A549 (cell line): ENCODE measurements around the gene TCP11L2. TPM values are rescaled to one million over a fixed set of nuclear protein-coding genes. Genes with fewer than 3 reads are reported as not detected.

ENCODE experiments used
- ATAC-seq, 2 experiments: fragments of 200-7000 bp in 1 of 2; fragments of >200 bp in 1 of 2; cut with Nextera tagmentation in 1 of 2; cut with Tn5 transposase in 1 of 2; 3 replicates each; pipeline versions ENCODE4 v1.8.0 to v1.9.1; 2018 to 2020; ENCODE audit warnings: mild to moderate bottlenecking in 1 of 2, moderate library complexity in 1 of 2
- CTCF ChIA-PET: fragments of 300-600 bp; sonication (Branson Sonifier 250); formaldehyde crosslinking; extraction: SDS; loops from one replicate; lab custom pipeline; 2021; ENCODE audit warnings: antibody characterized with exemption, inconsistent platforms; lab: Yijun Ruan, JAX
- POLR2A ChIA-PET: fragments of 350-600 bp; formaldehyde crosslinking; extraction: SDS; loops from one replicate; lab custom pipeline; 2021; ENCODE audit warnings: antibody characterized with exemption, inconsistent platforms; lab: Yijun Ruan, JAX
- DNase-seq, 2 experiments: peaks; one replicate each; pipeline versions ENCODE4 v3.0.0 to v3.0.0-alpha.2; 2011 to 2016; ENCODE audit warnings: low read depth in 1 of 2, low spot score in 1 of 2
- FAIRE-seq: peaks from 2 replicates; lab custom pipeline; 2011; peaks lifted over from hg19 to GRCh38; lab: Jason Lieb, UNC
- H3K27ac ChIP-seq, 2 experiments: fragments of >200 bp; sonication (Bioruptor Twin); formaldehyde crosslinking; 3 replicates each; pipeline ENCODE4 v1.5.1; 2016 to 2017
- H3K4me1 ChIP-seq: fragments of >200 bp; sonication (Bioruptor Twin); formaldehyde crosslinking; 3 replicates; pipeline ENCODE4 v1.6.1; 2016
- H3K4me2 ChIP-seq: fragments of >200 bp; sonication (Bioruptor Twin); formaldehyde crosslinking; 3 replicates; pipeline ENCODE4 v1.6.1; 2016
- H3K4me3 ChIP-seq: fragments of >200 bp; sonication (Bioruptor Twin); formaldehyde crosslinking; 3 replicates; pipeline ENCODE4 v1.5.1; 2016
- H3K9me3 ChIP-seq: fragments of >200 bp; sonication (Bioruptor Twin); formaldehyde crosslinking; 3 replicates; pipeline ENCODE4 v1.6.1; 2016
- BHLHE40 ChIP-seq: IDR thresholded peaks from 2 replicates; pipeline ENCODE4 v1.6.1; 2012; ENCODE audit warnings: low read depth, low read length, inconsistent platforms
- CEBPB ChIP-seq, 2 experiments: fragments of >200 bp in 1 of 2; sonication (Bioruptor Twin) in 1 of 2; formaldehyde crosslinking in 1 of 2; IDR thresholded peaks; 2 replicates each; pipeline ENCODE4 v1.6.1; 2012 to 2016
- EHF ChIP-seq: fragments of 250-450 bp; sonication (Bioruptor Pico); IDR thresholded peaks from 2 replicates; pipeline ENCODE4 v1.5.0; 2020; ENCODE audit warnings: mild to moderate bottlenecking
- FOSB ChIP-seq: fragments of 250-450 bp; sonication (Bioruptor Pico); IDR thresholded peaks from 2 replicates; pipeline ENCODE4 v1.5.0; 2020; ENCODE audit warnings: mild to moderate bottlenecking, moderate library complexity
- FOSL2 ChIP-seq, 2 experiments: fragments of 450-650 bp in 1 of 2; fragments of >200 bp in 1 of 2; sonication (Bioruptor Twin) in 1 of 2; formaldehyde crosslinking; IDR thresholded peaks; 2 replicates each; pipeline versions ENCODE4 v1.5.0 to v1.6.1; 2016 to 2020; ENCODE audit warnings: mild to moderate bottlenecking in 1 of 2, moderate library complexity in 1 of 2
- GATA3 ChIP-seq: IDR thresholded peaks from 2 replicates; pipeline ENCODE4 v1.6.1; 2012; ENCODE audit warnings: borderline replicate concordance
- HEYL ChIP-seq: fragments of 250-450 bp; sonication (Bioruptor Pico); IDR thresholded peaks from 2 replicates; pipeline ENCODE4 v1.8.0; 2021; ENCODE audit warnings: mild to moderate bottlenecking, moderate library complexity
- HOXB13 ChIP-seq: fragments of 250-450 bp; sonication (Bioruptor Pico); IDR thresholded peaks from 2 replicates; pipeline ENCODE4 v1.5.0; 2020; ENCODE audit warnings: low read depth, mild to moderate bottlenecking, moderate library complexity
- JUNB ChIP-seq: fragments of >200 bp; sonication (Bioruptor Twin); formaldehyde crosslinking; IDR thresholded peaks from 2 replicates; pipeline ENCODE4 v1.6.1; 2016
- KDM1A ChIP-seq: fragments of 200-600 bp; sonication (generic); IDR thresholded peaks from 2 replicates; pipeline ENCODE4 v1.6.1; 2016; ENCODE audit warnings: low read depth, mild to moderate bottlenecking
- KDM5A ChIP-seq: fragments of 200-600 bp; sonication (generic); IDR thresholded peaks from 2 replicates; pipeline ENCODE4 v1.6.1; 2016; ENCODE audit warnings: antibody characterized with exemption, mild to moderate bottlenecking
- MAZ ChIP-seq: fragments of 150-350 bp; IDR thresholded peaks from 2 replicates; pipeline ENCODE4 v1.6.1; 2014; ENCODE audit warnings: antibody characterized with exemption, low read depth, low read length, borderline replicate concordance
- MYC ChIP-seq: IDR thresholded peaks from 2 replicates; pipeline ENCODE4 v1.6.1; 2012; ENCODE audit warnings: mild to moderate bottlenecking, inconsistent platforms, low read length, improper control_type of control experiment, borderline replicate concordance
- NFE2L2 ChIP-seq: fragments of 150-350 bp; conservative IDR thresholded peaks from 2 replicates; pipeline ENCODE4 v1.6.1; 2014; ENCODE audit warnings: low read length
- NPAS2 ChIP-seq: fragments of 250-450 bp; sonication (Bioruptor Pico); IDR thresholded peaks from 2 replicates; pipeline ENCODE4 v1.8.0; 2022; ENCODE audit warnings: mild to moderate bottlenecking, moderate library complexity, borderline replicate concordance
- PHF8 ChIP-seq: fragments of 200-600 bp; sonication (generic); IDR thresholded peaks from 2 replicates; pipeline ENCODE4 v1.6.1; 2016; ENCODE audit warnings: low read depth, mild to moderate bottlenecking, antibody characterized with exemption, moderate library complexity, borderline replicate concordance
- POLR2AphosphoS2 ChIP-seq: conservative IDR thresholded peaks from 2 replicates; pipeline ENCODE4 v1.6.1; 2012; ENCODE audit warnings: low read length, improper control_type of control experiment, inconsistent platforms
- RAD21 ChIP-seq, 2 experiments: fragments of >200 bp in 1 of 2; sonication (Bioruptor Twin) in 1 of 2; formaldehyde crosslinking in 1 of 2; IDR thresholded peaks in 1 of 2; conservative IDR thresholded peaks in 1 of 2; 2 replicates in 1 of 2; 3 replicates in 1 of 2; pipeline ENCODE4 v1.6.1; 2012 to 2018; ENCODE audit warnings: inconsistent platforms in 1 of 2
- RARB ChIP-seq: fragments of 250-450 bp; sonication (Bioruptor Pico); IDR thresholded peaks from 2 replicates; pipeline ENCODE4 v1.8.0; 2021; ENCODE audit warnings: mild to moderate bottlenecking, moderate library complexity
- RCOR1 ChIP-seq: fragments of 150-350 bp; IDR thresholded peaks from 2 replicates; pipeline ENCODE4 v1.6.1; 2014; ENCODE audit warnings: antibody characterized with exemption, low read length, low read depth
- RFX5 ChIP-seq: fragments of 450-650 bp; IDR thresholded peaks from 2 replicates; pipeline ENCODE4 v1.7.1; 2014; ENCODE audit warnings: antibody characterized with exemption, mild to moderate bottlenecking, moderate library complexity
- RNF2 ChIP-seq: fragments of 200-600 bp; sonication (generic); IDR thresholded peaks from 2 replicates; pipeline ENCODE4 v1.6.1; 2016; ENCODE audit warnings: low read depth, mild to moderate bottlenecking, antibody characterized with exemption, moderate library complexity, borderline replicate concordance
- ZC3H11A ChIP-seq: fragments of 450-650 bp; IDR thresholded peaks from 2 replicates; pipeline ENCODE4 v1.6.1; 2014; ENCODE audit warnings: antibody characterized with exemption, mild to moderate bottlenecking
- ZSCAN20 ChIP-seq: fragments of 250-450 bp; sonication (Bioruptor Pico); IDR thresholded peaks from 2 replicates; pipeline ENCODE4 v1.8.0; 2022; ENCODE audit warnings: mild to moderate bottlenecking, moderate library complexity
- WGBS: methylation state at CpG from one replicate; pipeline ENCODE4 v1.1.6; 2017; ENCODE audit errors: missing lambda C conversion rate; 5-methylcytosine and 5-hydroxymethylcytosine counted together
- polyA plus RNA-seq, 4 experiments: library from polyadenylated mRNA; depleted of rRNA in 3 of 4; stranded (reverse); fragments of >200 nt; fragmentation: RNase III in 1 of 4; extraction: RNeasy Plus Mini Kit Qiagen cat#74134 plus additional on column Dnase treatment in 1 of 4; gene quantifications; 2 replicates in 3 of 4; 3 replicates in 1 of 4; pipeline ENCODE4 v1.2.3, GENCODE V29; 2011 to 2017
- TF ChIP-seq, protein P1 (sequence below): fragments of 450-650 bp; IDR thresholded peaks from 2 replicates; pipeline ENCODE4 v1.6.1; 2014; ENCODE audit warnings: antibody characterized with exemption
- TF ChIP-seq, protein P2 (sequence below): fragments of >200 bp; sonication (Bioruptor Twin); formaldehyde crosslinking; IDR thresholded peaks from 3 replicates; pipeline ENCODE4 v1.5.1; 2016
- TF ChIP-seq, protein P3 (sequence below): fragments of 150-350 bp; IDR thresholded peaks from 2 replicates; pipeline ENCODE4 v1.6.1; 2014; ENCODE audit warnings: low read depth, mild to moderate bottlenecking, low read length
- TF ChIP-seq, protein P4 (sequence below): IDR thresholded peaks from 2 replicates; pipeline ENCODE4 v1.6.1; 2012
- TF ChIP-seq, protein P5 (sequence below): IDR thresholded peaks from 2 replicates; pipeline ENCODE4 v1.6.1; 2012
- TF ChIP-seq, protein P6 (sequence below): fragments of 200-600 bp; sonication (generic); IDR thresholded peaks from 2 replicates; pipeline ENCODE4 v1.6.1; 2016; ENCODE audit warnings: antibody characterized with exemption, mild to moderate bottlenecking, moderate library complexity

Gene TCP11L2
- polyA plus RNA-seq, 2 of the 4 experiments (the other 2 are of a cell fraction) = 4.1 to 16.6 TPM

DNA sequence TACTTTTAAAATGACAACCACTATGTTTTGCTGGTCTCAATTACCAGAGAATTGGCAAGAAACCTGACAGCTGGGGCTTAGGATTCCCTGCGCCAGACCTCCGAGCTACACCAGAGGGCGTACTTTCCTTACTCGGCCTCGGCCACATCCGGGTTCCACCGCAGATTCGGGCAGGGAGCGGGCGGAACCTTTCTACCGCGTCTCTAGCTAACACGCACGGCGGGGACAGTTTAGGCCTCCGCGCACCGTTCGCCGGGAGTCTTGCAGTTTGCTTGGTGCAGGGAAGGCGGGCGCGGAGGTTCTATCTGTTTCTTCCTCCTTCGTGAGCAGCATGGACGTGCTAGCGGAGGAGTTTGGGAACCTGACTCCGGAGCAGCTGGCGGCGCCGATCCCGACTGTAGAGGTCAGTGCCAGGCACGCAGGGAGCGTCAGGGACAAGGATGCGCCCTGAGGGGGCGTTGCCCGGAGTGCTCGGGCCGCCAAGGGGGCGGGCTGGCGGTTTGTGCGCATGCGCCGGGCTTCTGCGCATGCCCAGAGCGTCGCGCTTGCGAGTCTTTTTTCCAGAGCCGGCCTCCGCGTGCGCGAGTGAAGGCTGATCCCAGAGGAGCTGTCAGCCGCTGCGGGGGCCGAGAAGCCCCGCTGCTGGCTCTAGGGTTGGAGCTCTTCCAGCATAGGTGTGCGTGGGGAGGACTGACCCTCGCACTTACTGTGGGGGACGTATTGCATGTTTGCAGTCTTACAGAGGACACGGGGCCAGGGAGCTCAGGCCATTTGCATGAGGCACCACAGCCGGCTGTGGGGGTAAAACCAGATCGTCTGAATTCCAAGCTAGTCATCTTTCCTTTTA, 55.2 kb downstream of the TCP11L2 start, which contains the start of gene POLR3B:
Gene POLR3B (plus strand): TSS at position 200 of the 847 bp plus-strand sequence. CDS start 132 bp downstream, at position 332.
- Histone ChIP-seq H3K4me3 (peak within 1 kb of the TSS; percentile 66), H3K9me3 (no peaks in the 10 kb centered on the region), H3K4me1 (peaks cover 15% of the 10 kb centered on the region; the same call in 2 of the 3 replicates), H3K4me2 (peak within 1 kb of the TSS; percentile 91), H3K27ac (peak within 1 kb of the TSS; percentile 90 to 92)
- CTCF ChIA-PET = interaction anchor here (0.6 to 7.5 kb wide), 50 partner anchors 10 to 830 kb away, joined by 3 to 49 read pairs (median 4); partner anchors contain the start of gene TCP11L2
- peak; percentile 95 for ATAC-seq
- DNase-seq = peak; percentile 92 to 98
- FAIRE-seq = no peak
- 4% methylated on average over 37 of the region's 63 CpGs for WGBS
- POLR2A ChIA-PET = interaction anchor here (0.5 to 2.5 kb wide), 23 partner anchors 8 to 937 kb away, joined by 3 to 15 read pairs (median 3); partner anchors contain the start of genes CKAP4, NUAK1 and TMEM263
- TF ChIP-seq ZSCAN20 (CRISPR knock-in tag) (no peak), ZC3H11A (no peak; the same call in 1 of the 2 replicates), MYC (peak; percentile 79), FOSB (CRISPR knock-in tag) (no peak), HOXB13 (CRISPR knock-in tag) (no peak), EHF (CRISPR knock-in tag) (no peak), CEBPB (IDR thresholded peaks at IDR 0.05) (0 out of 4 replicates have a peak, but pooled peaks of 1 of the 2 experiments have one; percentile 10), NPAS2 (CRISPR knock-in tag) (no peak), GATA3 (peak; percentile 59), RCOR1 (no peak), RAD21 (conservative IDR thresholded peaks at IDR 0.05 in 1 of 2, IDR thresholded peaks at IDR 0.05 in 1 of 2) (peak; percentile 77 to 79), RFX5 (peak; percentile 41; the same call in 1 of the 2 replicates), FOSL2 (IDR thresholded peaks at IDR 0.05) (no peak), FOSL2 (CRISPR knock-in tag; IDR thresholded peaks at IDR 0.05) (no peak), HEYL (CRISPR knock-in tag) (no peak), POLR2AphosphoS2 (no peak), KDM5A (peak; percentile 67; the same call in 1 of the 2 replicates), PHF8 (peak; percentile 68; the same call in 1 of the 2 replicates), NFE2L2 (no peak), KDM1A (no peak), BHLHE40 (no peak), RARB (CRISPR knock-in tag) (no peak), MAZ (0 out of 2 replicates have a peak, but pooled peaks have one; percentile 36), JUNB (no peak), RNF2 (no peak)
- TF ChIP-seq, protein P1, sequence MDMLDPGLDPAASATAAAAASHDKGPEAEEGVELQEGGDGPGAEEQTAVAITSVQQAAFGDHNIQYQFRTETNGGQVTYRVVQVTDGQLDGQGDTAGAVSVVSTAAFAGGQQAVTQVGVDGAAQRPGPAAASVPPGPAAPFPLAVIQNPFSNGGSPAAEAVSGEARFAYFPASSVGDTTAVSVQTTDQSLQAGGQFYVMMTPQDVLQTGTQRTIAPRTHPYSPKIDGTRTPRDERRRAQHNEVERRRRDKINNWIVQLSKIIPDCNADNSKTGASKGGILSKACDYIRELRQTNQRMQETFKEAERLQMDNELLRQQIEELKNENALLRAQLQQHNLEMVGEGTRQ = no peak
- TF ChIP-seq, protein P2, sequence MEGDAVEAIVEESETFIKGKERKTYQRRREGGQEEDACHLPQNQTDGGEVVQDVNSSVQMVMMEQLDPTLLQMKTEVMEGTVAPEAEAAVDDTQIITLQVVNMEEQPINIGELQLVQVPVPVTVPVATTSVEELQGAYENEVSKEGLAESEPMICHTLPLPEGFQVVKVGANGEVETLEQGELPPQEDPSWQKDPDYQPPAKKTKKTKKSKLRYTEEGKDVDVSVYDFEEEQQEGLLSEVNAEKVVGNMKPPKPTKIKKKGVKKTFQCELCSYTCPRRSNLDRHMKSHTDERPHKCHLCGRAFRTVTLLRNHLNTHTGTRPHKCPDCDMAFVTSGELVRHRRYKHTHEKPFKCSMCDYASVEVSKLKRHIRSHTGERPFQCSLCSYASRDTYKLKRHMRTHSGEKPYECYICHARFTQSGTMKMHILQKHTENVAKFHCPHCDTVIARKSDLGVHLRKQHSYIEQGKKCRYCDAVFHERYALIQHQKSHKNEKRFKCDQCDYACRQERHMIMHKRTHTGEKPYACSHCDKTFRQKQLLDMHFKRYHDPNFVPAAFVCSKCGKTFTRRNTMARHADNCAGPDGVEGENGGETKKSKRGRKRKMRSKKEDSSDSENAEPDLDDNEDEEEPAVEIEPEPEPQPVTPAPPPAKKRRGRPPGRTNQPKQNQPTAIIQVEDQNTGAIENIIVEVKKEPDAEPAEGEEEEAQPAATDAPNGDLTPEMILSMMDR = peak; percentile 89
- TF ChIP-seq, protein P3, sequence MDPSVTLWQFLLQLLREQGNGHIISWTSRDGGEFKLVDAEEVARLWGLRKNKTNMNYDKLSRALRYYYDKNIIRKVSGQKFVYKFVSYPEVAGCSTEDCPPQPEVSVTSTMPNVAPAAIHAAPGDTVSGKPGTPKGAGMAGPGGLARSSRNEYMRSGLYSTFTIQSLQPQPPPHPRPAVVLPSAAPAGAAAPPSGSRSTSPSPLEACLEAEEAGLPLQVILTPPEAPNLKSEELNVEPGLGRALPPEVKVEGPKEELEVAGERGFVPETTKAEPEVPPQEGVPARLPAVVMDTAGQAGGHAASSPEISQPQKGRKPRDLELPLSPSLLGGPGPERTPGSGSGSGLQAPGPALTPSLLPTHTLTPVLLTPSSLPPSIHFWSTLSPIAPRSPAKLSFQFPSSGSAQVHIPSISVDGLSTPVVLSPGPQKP = no peak
- TF ChIP-seq, protein P4, sequence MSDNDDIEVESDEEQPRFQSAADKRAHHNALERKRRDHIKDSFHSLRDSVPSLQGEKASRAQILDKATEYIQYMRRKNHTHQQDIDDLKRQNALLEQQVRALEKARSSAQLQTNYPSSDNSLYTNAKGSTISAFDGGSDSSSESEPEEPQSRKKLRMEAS = peak; percentile 95
- TF ChIP-seq, protein P5, sequence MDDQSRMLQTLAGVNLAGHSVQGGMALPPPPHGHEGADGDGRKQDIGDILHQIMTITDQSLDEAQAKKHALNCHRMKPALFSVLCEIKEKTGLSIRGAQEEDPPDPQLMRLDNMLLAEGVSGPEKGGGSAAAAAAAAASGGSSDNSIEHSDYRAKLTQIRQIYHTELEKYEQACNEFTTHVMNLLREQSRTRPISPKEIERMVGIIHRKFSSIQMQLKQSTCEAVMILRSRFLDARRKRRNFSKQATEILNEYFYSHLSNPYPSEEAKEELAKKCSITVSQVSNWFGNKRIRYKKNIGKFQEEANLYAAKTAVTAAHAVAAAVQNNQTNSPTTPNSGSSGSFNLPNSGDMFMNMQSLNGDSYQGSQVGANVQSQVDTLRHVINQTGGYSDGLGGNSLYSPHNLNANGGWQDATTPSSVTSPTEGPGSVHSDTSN = no peak
- TF ChIP-seq, protein P6, sequence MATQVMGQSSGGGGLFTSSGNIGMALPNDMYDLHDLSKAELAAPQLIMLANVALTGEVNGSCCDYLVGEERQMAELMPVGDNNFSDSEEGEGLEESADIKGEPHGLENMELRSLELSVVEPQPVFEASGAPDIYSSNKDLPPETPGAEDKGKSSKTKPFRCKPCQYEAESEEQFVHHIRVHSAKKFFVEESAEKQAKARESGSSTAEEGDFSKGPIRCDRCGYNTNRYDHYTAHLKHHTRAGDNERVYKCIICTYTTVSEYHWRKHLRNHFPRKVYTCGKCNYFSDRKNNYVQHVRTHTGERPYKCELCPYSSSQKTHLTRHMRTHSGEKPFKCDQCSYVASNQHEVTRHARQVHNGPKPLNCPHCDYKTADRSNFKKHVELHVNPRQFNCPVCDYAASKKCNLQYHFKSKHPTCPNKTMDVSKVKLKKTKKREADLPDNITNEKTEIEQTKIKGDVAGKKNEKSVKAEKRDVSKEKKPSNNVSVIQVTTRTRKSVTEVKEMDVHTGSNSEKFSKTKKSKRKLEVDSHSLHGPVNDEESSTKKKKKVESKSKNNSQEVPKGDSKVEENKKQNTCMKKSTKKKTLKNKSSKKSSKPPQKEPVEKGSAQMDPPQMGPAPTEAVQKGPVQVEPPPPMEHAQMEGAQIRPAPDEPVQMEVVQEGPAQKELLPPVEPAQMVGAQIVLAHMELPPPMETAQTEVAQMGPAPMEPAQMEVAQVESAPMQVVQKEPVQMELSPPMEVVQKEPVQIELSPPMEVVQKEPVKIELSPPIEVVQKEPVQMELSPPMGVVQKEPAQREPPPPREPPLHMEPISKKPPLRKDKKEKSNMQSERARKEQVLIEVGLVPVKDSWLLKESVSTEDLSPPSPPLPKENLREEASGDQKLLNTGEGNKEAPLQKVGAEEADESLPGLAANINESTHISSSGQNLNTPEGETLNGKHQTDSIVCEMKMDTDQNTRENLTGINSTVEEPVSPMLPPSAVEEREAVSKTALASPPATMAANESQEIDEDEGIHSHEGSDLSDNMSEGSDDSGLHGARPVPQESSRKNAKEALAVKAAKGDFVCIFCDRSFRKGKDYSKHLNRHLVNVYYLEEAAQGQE = no peak; the same call in 1 of the 2 replicates
